ENCODE data around the gene ATP5IF1.

The ATP5IF1 gene

DNA sequence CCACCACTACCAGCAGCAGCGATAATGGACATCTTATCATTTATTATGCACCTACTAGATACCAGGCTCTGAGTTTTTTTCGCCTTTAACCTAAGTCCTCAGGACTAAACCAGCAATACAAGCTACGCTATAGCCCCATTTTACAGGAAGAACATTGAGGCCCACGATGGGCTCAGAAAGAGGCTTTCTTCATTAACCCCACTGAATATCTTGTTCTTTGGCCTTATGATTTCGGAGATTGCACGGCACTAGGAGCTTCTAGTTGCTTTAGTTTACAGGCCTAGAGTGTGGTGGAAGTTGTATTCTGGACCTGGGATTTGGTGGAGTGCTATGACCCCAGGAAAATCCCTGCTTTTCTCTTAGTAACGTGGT is 24.9 kb downstream of the ATP5IF1 start:
- H3K27ac ChIP-seq (ENCODE audit: poor library complexity, severe bottlenecking), result peak overlapping the region; percentile 52
- peaks cover 20% of the 10 kb centered on the region for H3K4me1 ChIP-seq (ENCODE audit: insufficient read depth, poor library complexity, severe bottlenecking)
- no peak for ATAC-seq (ENCODE audit: low read depth)

DNA sequence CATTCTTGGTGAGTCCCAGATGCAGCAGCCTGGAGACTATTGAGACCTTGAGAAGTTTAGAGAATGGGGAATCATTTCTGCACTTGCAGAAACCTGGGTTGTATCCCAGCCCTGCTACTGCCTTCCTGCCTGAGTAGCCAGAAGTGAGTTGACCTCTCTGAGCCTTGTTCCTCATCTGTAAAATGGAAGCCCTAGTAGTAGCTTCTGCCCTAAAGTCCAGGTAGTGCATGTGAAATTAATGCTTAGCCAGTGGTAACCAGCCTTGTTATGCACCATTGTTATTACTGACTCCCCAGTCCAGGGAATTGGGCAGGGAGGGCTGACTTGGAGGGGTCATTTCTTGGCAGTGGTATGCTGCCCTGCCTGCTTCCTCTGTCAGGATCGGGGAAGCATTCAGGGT is 29.0 kb downstream of the ATP5IF1 start:
- Histone ChIP-seq H3K9me3 (ENCODE audit: severe bottlenecking) (no peaks in the 10 kb centered on the region), H3K36me3 (ENCODE audit: low read depth) (peaks cover 58% of the 10 kb centered on the region), H3K27me3 (ENCODE audit: insufficient read depth, poor library complexity, severe bottlenecking) (no peaks in the 10 kb centered on the region), H3K27ac (ENCODE audit: poor library complexity, severe bottlenecking) (no peak overlapping the region), H3K4me1 (ENCODE audit: insufficient read depth, poor library complexity, severe bottlenecking) (peaks cover 11% of the 10 kb centered on the region), H3K4me3 (ENCODE audit: severe bottlenecking) (no peak overlapping the region)
- DNase-seq (ENCODE audit: low spot score) (no peak), ATAC-seq (ENCODE audit: low read depth) (no peak)
- TF ChIP-seq, protein P1, sequence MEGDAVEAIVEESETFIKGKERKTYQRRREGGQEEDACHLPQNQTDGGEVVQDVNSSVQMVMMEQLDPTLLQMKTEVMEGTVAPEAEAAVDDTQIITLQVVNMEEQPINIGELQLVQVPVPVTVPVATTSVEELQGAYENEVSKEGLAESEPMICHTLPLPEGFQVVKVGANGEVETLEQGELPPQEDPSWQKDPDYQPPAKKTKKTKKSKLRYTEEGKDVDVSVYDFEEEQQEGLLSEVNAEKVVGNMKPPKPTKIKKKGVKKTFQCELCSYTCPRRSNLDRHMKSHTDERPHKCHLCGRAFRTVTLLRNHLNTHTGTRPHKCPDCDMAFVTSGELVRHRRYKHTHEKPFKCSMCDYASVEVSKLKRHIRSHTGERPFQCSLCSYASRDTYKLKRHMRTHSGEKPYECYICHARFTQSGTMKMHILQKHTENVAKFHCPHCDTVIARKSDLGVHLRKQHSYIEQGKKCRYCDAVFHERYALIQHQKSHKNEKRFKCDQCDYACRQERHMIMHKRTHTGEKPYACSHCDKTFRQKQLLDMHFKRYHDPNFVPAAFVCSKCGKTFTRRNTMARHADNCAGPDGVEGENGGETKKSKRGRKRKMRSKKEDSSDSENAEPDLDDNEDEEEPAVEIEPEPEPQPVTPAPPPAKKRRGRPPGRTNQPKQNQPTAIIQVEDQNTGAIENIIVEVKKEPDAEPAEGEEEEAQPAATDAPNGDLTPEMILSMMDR (IDR thresholded peaks at IDR 0.05; ENCODE audit: poor library complexity, severe bottlenecking), result no peak

More for the DNA sequence above, 24.9 kb downstream of the ATP5IF1 start:
- TF ChIP-seq, protein P1 (IDR thresholded peaks at IDR 0.05; ENCODE audit: poor library complexity, severe bottlenecking), result no peak
- Histone ChIP-seq H3K36me3 (ENCODE audit: low read depth) (peaks cover 36% of the 10 kb centered on the region), H3K4me3 (ENCODE audit: severe bottlenecking) (peak overlapping the region; percentile 95), H3K27me3 (ENCODE audit: insufficient read depth, poor library complexity, severe bottlenecking) (no peaks in the 10 kb centered on the region), H3K9me3 (ENCODE audit: severe bottlenecking) (no peaks in the 10 kb centered on the region)
- no peak for DNase-seq (ENCODE audit: low spot score)

DNA sequence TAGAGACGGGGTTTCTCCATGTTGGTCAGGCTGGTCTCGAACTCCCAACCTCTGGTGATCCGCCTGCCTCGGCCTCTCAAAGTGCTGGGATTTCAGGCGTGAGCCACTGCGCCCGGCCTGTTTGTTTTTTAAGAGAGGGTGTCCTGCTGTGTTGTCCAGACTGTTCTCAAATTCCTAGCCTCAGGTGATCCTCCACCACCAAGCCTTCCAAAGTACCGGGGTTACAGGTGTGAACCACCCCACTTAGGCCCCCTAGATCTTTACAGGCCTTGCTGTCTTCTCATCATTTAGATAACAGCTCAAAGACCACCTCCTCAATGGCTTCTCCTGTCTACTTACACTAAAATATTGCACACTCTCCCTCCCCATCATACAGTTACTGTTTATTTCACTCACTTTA is 29.7 kb downstream of the ATP5IF1 start:
- Histone ChIP-seq H3K4me3 (ENCODE audit: severe bottlenecking) (no peak overlapping the region), H3K27ac (ENCODE audit: poor library complexity, severe bottlenecking) (no peak overlapping the region), H3K27me3 (ENCODE audit: insufficient read depth, poor library complexity, severe bottlenecking) (no peaks in the 10 kb centered on the region), H3K9me3 (ENCODE audit: severe bottlenecking) (no peaks in the 10 kb centered on the region), H3K4me1 (ENCODE audit: insufficient read depth, poor library complexity, severe bottlenecking) (peaks cover 11% of the 10 kb centered on the region), H3K36me3 (ENCODE audit: low read depth) (peaks cover 65% of the 10 kb centered on the region)
- ATAC-seq (ENCODE audit: low read depth) (no peak), DNase-seq (ENCODE audit: low spot score) (no peak)
- TF ChIP-seq, protein P1 (IDR thresholded peaks at IDR 0.05; ENCODE audit: poor library complexity, severe bottlenecking), result no peak

DNA sequence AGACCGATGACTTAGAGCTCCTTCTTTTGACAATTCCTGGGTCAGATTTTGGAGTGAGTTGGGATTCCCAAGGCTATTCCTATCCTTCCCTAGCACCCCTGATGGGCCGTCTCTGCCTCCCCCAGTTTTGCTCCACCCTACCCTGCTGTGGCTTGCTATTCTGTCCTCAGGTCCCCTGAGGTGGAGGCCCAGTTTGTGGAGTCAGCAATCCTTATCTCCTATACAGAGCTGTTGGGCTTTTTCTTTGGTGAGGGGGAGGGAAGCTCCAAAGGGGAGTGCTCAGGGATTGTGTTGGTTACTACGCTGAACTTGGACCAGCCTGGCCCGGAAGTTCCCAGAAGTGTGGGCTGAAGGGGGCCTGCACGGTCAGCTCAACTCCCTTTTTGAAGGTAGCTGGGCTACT is 31.0 kb downstream of the ATP5IF1 start:
- Histone ChIP-seq H3K27me3 (ENCODE audit: insufficient read depth, poor library complexity, severe bottlenecking) (no peaks in the 10 kb centered on the region), H3K36me3 (ENCODE audit: low read depth) (peaks cover 68% of the 10 kb centered on the region)
- no peak for ATAC-seq (ENCODE audit: low read depth)

DNA sequence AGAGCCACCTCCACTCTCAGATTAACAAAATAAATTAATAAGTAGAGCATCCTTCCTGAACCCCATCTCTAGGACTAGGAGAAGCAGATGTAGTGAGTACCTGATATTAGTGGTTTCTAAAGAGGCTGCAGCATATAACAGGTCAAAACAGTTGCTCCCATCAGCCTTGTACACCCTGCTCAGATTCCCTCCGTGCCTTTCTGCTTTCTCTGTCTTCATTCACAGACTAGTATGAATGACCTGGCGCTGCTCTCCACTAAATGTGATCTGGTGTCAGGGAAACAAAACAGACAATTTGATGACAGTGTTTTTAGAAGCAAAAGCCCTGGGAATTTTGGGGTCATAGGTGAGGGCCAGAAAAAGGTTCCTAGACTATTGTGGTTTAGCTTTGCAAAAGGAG is 31.7 kb downstream of the ATP5IF1 start:
- H3K27ac ChIP-seq (ENCODE audit: poor library complexity, severe bottlenecking), result no peak overlapping the region
- H3K9me3 ChIP-seq (ENCODE audit: severe bottlenecking), result no peaks in the 10 kb centered on the region
- no peak overlapping the region for H3K4me3 ChIP-seq (ENCODE audit: severe bottlenecking)
- H3K27me3 ChIP-seq (ENCODE audit: insufficient read depth, poor library complexity, severe bottlenecking), result no peaks in the 10 kb centered on the region
- DNase-seq (ENCODE audit: low spot score), result no peak
- H3K36me3 ChIP-seq (ENCODE audit: low read depth), result peaks cover 71% of the 10 kb centered on the region
- TF ChIP-seq, protein P1 (IDR thresholded peaks at IDR 0.05; ENCODE audit: poor library complexity, severe bottlenecking), result no peak
- no peak for ATAC-seq (ENCODE audit: low read depth)
- H3K4me1 ChIP-seq (ENCODE audit: insufficient read depth, poor library complexity, severe bottlenecking), result no peaks in the 10 kb centered on the region

More for the DNA sequence above, 31.0 kb downstream of the ATP5IF1 start:
- Histone ChIP-seq H3K9me3 (ENCODE audit: severe bottlenecking) (no peaks in the 10 kb centered on the region), H3K27ac (ENCODE audit: poor library complexity, severe bottlenecking) (no peak overlapping the region), H3K4me1 (ENCODE audit: insufficient read depth, poor library complexity, severe bottlenecking) (peaks cover 3% of the 10 kb centered on the region), H3K4me3 (ENCODE audit: severe bottlenecking) (no peak overlapping the region)
- TF ChIP-seq, protein P1 (IDR thresholded peaks at IDR 0.05; ENCODE audit: poor library complexity, severe bottlenecking), result no peak
- DNase-seq (ENCODE audit: low spot score), result no peak
